Fibroblast of skin of right quadriceps (primary cell): ENCODE data around the gene C17orf100.

Experiments
- DNase-seq: peaks from one replicate; pipeline ENCODE4 v3.0.0-alpha.2; 2013

Gene C17orf100

GRCh38 chr17:6696906-6697305 lies 45.3 kb downstream of the C17orf100 start:
- no peak for DNase-seq

GRCh38 chr17:6698004-6698403 lies 46.4 kb downstream of the C17orf100 start:
- no peak for DNase-seq

- DNase-seq = no peak
Measured at GRCh38 chr17:6699997-6700947, 48.7 kb downstream of the C17orf100 start.

- no peak for DNase-seq
Measured at GRCh38 chr17:6700948-6701307, 49.4 kb downstream of the C17orf100 start.

- DNase-seq = no peak
Measured at GRCh38 chr17:6701719-6702118, 50.2 kb downstream of the C17orf100 start.

GRCh38 chr17:6702567-6703215 lies 51.1 kb downstream of the C17orf100 start:
- no peak for DNase-seq
